ENCODE results near the gene TRIM37.
"Not testable (repeated sequence)": the region's sequence is repeated elsewhere in the genome, so short reads cannot be mapped to it uniquely, and the experiment has no call there.

TRIM37 gene

GRCh38 chr17:58960068-58960467 lies 146.6 kb downstream of the TRIM37 start:
- peak; percentile 77 for DNase-seq (ENCODE audit: insufficient read length, low spot score)
- peak; percentile 51 for FAIRE-seq

- DNase-seq (ENCODE audit: insufficient read length, low spot score); FAIRE-seq: not testable (repeated sequence)
Measured at GRCh38 chr17:58957725-58958073, 149.0 kb downstream of the TRIM37 start.

DNA sequence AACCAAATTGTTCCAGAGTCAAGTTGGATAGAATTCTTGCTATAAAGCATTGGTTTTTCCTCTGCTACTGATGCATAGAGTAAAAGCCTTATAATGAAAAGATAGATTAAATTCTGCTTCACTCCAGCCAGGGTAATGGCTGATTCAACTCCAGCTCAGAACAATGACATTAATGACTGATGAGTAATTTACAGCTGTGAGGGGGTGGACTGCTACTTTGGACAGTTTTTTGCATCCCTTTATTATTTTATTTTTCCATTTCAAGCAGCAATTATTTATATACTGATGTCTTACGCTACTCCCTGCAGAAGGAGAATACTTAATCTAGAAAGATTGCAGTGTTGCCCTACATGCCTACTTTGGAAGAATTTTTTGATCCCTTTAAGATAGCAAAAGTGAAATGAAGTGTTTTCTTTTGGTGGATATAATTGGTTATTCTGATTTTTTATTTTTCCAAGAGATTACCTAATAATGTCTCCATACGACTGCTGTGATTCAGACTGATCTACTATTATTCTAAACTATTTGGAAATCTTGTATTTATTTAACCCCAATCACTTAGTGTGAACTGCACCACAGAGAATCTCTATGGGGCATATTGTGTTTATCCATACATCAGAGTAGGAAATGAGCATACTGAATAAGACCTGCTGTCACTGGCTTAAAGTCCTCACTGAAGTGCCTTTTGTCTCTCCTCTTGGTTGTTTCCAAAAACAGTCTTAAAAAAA lies 149.5 kb downstream of the TRIM37 start:
- peak; percentile 40 for FAIRE-seq

GRCh38 chr17:58954358-58954757 lies 152.3 kb downstream of the TRIM37 start:
- FAIRE-seq = not testable (repeated sequence)

More for the DNA sequence above, 149.5 kb downstream of the TRIM37 start:
- peak; percentile 30 for DNase-seq (ENCODE audit: insufficient read length, low spot score)

DNA sequence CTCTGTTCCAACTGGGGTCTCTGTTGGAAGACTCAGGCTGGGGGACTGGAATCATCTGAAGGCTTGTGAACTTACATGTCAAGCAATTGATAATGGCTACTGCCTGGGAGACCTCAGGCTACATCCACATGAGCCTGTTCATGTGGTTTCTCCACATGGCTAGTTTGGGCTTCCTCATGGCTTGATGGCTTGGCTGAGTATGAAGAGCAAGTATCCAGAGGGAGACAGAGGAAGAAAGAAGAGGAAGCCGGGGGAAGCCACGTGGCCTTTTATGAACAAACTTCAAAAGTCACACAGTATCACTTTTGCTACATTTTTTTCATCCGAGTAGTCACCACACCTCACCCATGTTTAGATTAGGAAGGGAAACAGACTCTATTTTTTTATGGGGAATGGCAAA lies 158.9 kb downstream of the TRIM37 start:
- DNase-seq (ENCODE audit: insufficient read length, low spot score) = no peak
- FAIRE-seq = no peak

More at GRCh38 chr17:58954358-58954757, 152.3 kb downstream of the TRIM37 start:
- not testable (repeated sequence) for DNase-seq (ENCODE audit: insufficient read length, low spot score)

DNA sequence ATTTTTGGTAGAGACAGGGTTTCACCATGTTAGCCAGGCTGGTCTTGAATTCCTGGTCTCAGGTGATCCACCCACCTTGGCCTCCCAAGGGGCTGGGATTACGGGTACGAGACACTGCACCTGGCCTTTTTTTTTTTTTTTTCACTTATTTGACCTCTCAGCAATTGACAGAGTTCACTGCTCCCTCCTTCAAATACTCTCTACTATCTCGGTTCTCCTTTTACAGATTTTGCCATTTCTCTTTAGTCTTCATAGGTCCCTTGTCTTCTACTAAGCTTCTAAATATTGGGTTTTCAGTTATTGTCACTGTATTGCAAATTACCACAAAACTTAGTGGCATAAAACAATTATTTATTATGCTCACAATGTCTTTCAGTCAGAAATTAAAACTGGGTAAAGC lies 159.3 kb downstream of the TRIM37 start:
- no peak for DNase-seq (ENCODE audit: insufficient read length, low spot score)
- FAIRE-seq = no peak

DNA sequence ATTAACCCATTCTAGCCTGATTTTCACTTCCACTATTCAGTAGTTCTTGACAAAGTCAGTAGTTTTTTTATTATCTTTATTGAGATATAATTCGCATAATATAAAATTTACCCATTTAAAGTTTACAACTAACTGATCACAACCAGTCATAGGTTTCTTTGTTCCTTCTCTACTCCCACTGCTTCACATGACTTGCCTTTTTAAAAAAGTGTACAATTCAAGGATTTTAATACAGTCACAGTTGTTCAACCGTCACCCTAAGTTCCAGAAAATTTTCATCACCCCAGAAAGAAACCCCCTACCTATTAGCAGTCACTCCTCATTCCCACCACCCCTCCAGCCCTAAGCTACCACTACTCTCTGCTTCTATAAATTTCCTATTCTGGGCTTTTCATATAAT lies 162.5 kb downstream of the TRIM37 start:
- FAIRE-seq (no peak), DNase-seq (ENCODE audit: insufficient read length, low spot score) (no peak)

GRCh38 chr17:58936295-58936694 lies 170.4 kb downstream of the TRIM37 start:
- DNase-seq (ENCODE audit: insufficient read length, low spot score) (no peak), FAIRE-seq (no peak)

DNA sequence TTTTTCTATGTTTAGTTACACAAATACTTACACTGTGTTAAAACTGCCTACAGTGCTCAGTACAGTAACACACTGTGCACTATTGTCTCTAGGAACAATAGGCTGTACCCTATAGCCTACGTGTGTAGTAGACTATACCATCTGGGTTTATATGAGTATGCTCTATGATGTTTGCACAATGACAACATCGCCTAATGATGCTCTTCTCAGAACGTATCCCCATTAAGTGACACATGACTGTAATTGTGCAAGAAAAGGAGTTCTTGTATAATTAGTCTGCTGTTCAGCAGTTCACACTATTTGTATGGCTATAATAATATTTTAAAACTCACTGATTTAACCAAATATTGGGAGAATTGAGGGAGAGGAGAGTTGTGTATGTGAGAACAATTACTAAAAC lies 173.7 kb downstream of the TRIM37 start:
- peak; percentile 85 for FAIRE-seq
- DNase-seq (ENCODE audit: insufficient read length, low spot score) = no peak

Measured in HTR-8/SVneo (cell line).